Activated T-cell treated with anti-CD3 and anti-CD28 coated beads for 24 hours (primary cell): ENCODE measurements around the gene GRID1.
"Not testable (repeated sequence)": the region's sequence is repeated elsewhere in the genome, so short reads cannot be mapped to it uniquely, and the experiment has no call there.

ENCODE experiments used
- DNase-seq: peaks from one replicate; pipeline ENCODE4 v3.0.0-alpha.2; 2020; ENCODE audit warnings: low read depth

The GRID1 gene

GRCh38 chr10:85868627-85869499 lies 497.7 kb downstream of the GRID1 start:
- no peak for DNase-seq

- no peak for DNase-seq
Observed at GRCh38 chr10:85864868-85865526, 501.6 kb downstream of the GRID1 start.

DNA sequence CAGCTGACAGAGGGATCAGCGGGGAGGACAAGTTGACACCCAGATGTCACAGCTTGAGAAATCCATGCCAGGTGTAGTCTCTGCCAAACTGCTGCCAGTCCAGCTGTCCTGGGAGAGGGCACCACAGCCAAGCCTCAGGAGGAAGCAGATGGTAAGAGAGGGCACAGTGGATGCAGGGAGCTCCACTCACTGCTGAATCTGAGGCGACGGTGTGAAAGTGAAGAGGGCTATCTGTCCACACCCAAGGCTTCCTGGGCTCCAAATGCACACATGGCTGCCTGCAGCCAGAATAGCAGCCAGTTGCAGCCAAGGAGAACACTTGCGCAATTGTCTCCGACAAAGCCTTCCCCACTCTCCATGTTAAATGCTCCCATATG lies 502.4 kb downstream of the GRID1 start:
- no peak for DNase-seq

GRCh38 chr10:85863301-85864172 lies 503.1 kb downstream of the GRID1 start:
- DNase-seq = no peak

DNA sequence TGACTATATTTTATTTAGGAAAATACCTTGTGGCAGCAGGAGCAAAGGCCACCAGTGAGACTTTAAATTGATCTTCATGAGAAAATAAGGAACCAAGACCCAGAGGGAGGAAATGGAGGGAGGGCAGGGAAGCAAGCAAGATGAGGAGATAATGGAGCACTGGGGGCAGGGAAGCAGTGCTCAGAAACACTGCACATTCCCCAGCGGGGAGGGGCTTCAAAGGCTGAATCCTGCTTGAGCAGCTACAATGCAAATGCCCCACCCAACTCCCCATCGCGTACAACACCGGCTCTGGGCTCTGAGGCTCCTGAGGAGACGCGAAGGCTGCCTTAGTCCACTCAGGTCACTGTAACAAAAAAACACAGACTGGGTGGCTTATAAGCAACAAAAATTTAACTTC lies 503.8 kb downstream of the GRID1 start:
- DNase-seq = no peak

DNA sequence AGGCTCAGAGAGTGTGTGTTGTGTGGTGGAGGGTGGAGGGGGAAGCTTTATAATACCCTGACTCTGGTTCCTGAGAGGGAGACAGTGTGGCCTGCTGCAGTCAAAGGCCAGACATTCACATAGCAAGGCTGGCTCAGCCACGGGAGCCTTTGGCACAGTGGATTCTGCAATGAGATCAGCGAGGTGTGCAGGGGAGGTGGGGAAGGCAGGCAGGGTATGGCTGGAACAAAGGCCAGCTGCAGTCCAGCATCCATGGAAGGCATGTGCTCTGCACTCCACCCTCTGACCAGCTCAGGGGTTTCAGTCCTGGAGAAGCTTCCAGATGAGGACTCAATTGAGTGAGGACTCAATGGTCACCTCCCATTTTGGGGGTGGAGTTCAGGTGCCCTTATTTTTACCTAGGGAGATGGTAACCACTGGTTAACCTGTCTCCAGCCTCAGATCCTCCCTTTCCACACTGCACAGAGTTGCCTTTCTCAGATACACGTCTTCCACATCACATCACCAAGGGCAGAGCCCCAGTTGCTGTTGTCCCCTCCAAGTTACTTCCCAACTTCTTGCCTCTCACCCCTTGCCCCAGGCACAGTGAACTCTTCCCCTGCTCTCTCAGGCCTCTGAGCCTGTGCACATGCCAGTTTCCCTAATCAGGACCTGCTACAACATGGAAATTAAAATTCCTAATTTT lies 504.9 kb downstream of the GRID1 start:
- DNase-seq = no peak

GRCh38 chr10:85859859-85860258 lies 506.7 kb downstream of the GRID1 start:
- no peak for DNase-seq

GRCh38 chr10:85858776-85859515 lies 507.6 kb downstream of the GRID1 start:
- no peak for DNase-seq

DNA sequence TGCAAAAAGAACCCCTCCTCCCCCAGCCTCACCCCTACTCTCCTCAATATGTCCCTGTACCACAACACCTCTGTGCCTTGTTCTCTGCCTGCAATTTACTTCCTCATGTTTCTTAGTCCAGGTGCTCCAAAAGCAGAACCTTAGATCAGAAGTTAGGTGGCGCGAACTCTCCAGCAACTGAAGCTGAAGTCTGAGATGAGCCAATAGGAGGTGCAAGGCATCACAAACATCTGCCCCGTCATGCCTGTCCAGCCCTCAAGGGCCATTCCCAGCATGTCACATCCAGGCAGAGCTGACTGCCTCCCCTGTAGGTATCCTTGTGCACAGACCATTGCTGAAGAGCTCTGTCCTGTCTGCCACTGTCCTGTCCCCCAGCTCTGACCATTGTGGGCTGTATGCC lies 508.8 kb downstream of the GRID1 start:
- no peak for DNase-seq

DNA sequence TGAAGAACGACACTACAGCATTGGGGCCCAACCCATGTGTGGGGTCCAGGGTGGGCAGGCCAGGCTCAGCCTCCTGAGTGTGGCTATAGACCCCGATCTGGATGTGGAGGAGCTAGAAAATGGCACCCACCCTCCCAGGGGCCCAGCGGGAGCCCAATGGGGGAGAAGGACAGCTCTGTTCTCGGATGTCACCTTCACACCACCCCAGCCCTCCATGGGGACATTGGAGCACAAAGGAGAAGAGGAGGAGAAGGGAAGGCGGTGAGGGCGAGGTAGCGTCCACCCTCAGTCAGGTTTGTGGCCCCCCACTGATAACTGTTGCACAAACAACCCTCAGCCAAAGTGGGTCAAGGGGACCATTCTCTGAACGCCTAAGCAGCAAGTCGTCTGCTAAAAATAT lies 509.3 kb downstream of the GRID1 start:
- DNase-seq = no peak

DNA sequence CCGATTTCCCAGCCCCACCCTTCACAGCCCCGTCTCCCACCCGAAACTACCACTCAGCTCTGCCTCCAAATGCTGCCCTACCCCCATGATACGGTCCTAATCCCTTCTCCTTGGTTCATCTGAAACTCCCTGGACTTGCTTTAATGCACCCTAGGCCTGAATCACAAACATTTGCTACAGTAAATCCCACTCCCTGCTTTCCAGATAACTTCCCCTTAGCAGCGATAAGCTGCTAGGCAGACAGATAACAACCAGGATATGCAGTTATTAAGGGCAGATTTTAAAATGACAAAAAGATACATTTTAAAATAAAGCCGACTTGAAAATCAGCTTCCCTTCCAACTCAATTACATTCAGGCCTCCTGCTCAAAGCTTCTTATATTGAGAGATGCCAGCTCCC lies 514.7 kb downstream of the GRID1 start:
- no peak for DNase-seq

GRCh38 chr10:85851325-85851724 lies 515.3 kb downstream of the GRID1 start:
- no peak for DNase-seq

DNA sequence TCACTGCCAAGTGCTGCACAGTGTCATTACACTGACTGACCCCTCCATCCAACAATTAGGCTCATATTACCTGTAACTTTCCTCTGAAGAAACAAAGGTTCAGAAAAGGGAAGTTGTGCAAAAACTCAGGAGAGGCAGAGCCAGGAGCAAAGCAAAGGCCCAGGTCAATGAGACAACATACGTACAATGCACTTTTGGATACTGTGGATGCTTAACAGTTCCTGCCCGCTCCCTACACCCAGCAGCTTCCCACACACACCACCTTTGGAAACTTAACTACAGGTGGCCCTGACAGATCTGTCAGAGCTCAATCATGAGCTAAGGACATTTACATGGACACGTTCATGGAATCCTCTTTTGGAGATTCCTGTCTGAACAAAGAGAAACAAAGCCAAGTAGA lies 515.9 kb downstream of the GRID1 start:
- no peak for DNase-seq

DNA sequence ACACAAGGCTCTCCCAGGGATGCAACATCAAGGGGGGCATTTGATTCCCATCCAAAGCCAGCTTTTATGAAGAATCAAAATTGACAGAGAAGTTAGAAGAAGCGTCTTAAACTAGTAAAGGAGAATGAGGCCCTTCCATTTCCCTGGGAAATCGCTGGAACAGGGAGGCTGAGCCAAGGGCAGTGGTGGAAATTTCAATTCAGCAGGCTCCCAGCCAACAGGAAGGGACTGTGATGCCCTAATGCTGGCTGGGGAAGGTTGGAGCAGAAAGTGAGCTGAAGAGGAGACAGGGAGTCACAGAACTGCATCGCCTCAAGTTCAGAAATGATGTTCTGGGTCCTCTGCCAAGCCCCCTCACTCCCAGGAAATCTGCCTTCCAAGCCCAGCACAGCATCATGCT lies 517.3 kb downstream of the GRID1 start:
- DNase-seq = no peak

- no peak for DNase-seq
Observed at GRCh38 chr10:85848756-85849155, 517.8 kb downstream of the GRID1 start.

GRCh38 chr10:85847085-85847484 lies 519.5 kb downstream of the GRID1 start:
- no peak for DNase-seq

DNA sequence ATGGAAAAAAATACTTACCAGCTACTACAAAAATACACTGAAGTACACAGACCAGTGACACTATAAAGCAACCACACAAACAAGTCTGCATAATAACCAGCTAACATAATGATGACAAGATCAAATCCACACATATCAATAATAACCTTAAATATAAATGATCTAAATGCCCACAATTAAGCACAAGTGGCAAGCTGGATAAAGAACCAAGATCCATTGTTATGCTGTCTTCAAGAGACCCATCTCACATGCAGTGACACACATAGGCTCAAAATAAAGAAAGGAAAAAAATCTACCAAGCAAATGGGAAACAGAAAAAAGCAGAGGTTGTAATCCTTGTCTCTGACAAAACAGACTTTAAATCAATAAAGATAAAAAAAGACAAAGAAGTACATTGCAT lies 527.9 kb downstream of the GRID1 start:
- not testable (repeated sequence) for DNase-seq

DNA sequence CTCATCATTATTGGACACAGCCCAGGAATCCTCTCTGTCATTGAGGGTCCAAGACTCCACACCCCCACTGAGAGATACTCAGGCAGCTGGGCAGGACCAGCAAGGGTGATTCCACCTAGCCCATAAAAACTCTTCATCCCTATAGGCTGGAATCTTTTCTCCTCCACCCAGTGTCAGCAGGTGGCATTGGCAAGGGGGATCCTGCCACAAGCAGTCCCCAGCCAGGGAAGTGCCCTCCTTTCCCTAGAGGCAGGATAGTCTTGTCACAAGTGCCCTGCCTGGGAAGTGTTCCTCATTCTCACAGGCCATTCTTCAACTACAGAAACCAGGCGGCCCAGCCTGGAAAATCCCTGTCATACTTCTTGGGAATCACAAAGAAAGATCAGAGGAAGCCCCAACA lies 533.6 kb downstream of the GRID1 start:
- no peak for DNase-seq

DNA sequence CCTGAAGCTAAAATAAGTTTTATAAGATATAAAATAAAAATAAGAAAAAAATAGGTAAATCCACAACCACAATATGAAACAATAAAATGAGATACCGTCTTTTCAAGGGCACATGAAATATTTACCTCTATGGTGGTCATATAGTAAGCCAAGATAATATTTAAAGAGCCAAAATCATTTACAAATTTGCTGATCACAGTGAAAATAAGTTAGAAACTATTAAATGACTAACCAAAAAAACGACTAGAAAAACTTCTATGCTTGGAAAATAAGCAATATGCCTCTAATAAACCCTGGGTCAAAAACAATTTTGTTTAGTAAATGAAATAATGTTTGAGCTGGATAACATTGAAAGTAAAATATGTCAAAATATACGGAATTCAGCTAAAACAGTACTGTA lies 535.2 kb downstream of the GRID1 start:
- DNase-seq = no peak

- no peak for DNase-seq
Observed at GRCh38 chr10:85826377-85826776, 540.2 kb downstream of the GRID1 start.

- no peak for DNase-seq
Observed at GRCh38 chr10:85811405-85811804, 555.2 kb downstream of the GRID1 start.
